HL-60 (cell line): ENCODE data around the gene HECTD4.

Source experiments
- DNase-seq, 2 experiments: peaks; one replicate each; pipeline ENCODE4 v3.0.0-alpha.2; 2010 to 2020; ENCODE audit warnings: low read depth in 1 of 2, low spot score in 1 of 2
- H3K27ac ChIP-seq: fragments of 250-450 bp; sonication (Bioruptor Pico); replicated peaks from 2 replicates; pipeline ENCODE4 v1.5.1; 2020; ENCODE audit warnings: mild to moderate bottlenecking, moderate library complexity
- H3K27me3 ChIP-seq: fragments of 250-450 bp; sonication (Bioruptor Pico); 2 replicates; pipeline ENCODE4 v1.5.1; 2021; ENCODE audit warnings: mild to moderate bottlenecking, moderate library complexity; ENCODE audit not compliant: insufficient read depth, poor library complexity, severe bottlenecking
- H3K4me3 ChIP-seq: replicated peaks from 2 replicates; pipeline ENCODE4 v1.5.1; 2011; ENCODE audit warnings: mild to moderate bottlenecking, control low read depth, low read length; ENCODE audit not compliant: insufficient read depth
- GABPA ChIP-seq: IDR thresholded peaks from 2 replicates; pipeline ENCODE4 v1.6.1; 2012; ENCODE audit warnings: low read depth
- POLR2AphosphoS5 ChIP-seq: IDR thresholded peaks from 2 replicates; pipeline ENCODE4 v1.6.1; 2012; ENCODE audit warnings: low read depth
- SPI1 ChIP-seq: IDR thresholded peaks from 2 replicates; pipeline ENCODE4 v1.6.1; 2012; ENCODE audit warnings: low read depth, mild to moderate bottlenecking, borderline replicate concordance
- TF ChIP-seq, protein P1 (sequence below): IDR thresholded peaks from 2 replicates; pipeline ENCODE4 v1.6.1; 2012; ENCODE audit warnings: low read depth; ENCODE audit not compliant: insufficient replicate concordance
- TF ChIP-seq, protein P2 (sequence below): IDR thresholded peaks from one replicate; pipeline ENCODE4 v1.5.1; 2011; ENCODE audit warnings: low read length, control low read depth, inconsistent platforms; ENCODE audit not compliant: insufficient read depth

The HECTD4 gene

DNA sequence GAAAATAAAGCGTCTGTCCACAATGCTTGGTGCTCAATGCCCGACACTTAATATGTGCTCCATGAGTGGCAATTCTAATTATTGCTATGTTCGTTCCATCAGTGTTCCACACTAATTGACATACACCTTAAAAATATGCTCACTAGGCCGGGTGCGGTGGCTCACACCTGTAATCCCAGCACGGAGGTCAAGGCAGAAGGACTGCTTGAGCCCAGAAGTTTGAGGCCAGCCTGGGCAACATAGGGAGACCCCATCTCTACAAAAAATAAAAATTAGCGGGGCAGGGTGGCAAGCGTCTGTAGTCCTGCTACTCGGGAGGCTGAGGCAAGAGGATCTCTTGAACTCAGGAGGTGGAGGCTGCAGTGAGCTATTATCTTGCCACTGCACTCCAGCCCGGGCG, 635 bp upstream of the HECTD4 start:
- TF ChIP-seq, protein P1, sequence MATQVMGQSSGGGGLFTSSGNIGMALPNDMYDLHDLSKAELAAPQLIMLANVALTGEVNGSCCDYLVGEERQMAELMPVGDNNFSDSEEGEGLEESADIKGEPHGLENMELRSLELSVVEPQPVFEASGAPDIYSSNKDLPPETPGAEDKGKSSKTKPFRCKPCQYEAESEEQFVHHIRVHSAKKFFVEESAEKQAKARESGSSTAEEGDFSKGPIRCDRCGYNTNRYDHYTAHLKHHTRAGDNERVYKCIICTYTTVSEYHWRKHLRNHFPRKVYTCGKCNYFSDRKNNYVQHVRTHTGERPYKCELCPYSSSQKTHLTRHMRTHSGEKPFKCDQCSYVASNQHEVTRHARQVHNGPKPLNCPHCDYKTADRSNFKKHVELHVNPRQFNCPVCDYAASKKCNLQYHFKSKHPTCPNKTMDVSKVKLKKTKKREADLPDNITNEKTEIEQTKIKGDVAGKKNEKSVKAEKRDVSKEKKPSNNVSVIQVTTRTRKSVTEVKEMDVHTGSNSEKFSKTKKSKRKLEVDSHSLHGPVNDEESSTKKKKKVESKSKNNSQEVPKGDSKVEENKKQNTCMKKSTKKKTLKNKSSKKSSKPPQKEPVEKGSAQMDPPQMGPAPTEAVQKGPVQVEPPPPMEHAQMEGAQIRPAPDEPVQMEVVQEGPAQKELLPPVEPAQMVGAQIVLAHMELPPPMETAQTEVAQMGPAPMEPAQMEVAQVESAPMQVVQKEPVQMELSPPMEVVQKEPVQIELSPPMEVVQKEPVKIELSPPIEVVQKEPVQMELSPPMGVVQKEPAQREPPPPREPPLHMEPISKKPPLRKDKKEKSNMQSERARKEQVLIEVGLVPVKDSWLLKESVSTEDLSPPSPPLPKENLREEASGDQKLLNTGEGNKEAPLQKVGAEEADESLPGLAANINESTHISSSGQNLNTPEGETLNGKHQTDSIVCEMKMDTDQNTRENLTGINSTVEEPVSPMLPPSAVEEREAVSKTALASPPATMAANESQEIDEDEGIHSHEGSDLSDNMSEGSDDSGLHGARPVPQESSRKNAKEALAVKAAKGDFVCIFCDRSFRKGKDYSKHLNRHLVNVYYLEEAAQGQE, result no peak
- TF ChIP-seq, protein P2, sequence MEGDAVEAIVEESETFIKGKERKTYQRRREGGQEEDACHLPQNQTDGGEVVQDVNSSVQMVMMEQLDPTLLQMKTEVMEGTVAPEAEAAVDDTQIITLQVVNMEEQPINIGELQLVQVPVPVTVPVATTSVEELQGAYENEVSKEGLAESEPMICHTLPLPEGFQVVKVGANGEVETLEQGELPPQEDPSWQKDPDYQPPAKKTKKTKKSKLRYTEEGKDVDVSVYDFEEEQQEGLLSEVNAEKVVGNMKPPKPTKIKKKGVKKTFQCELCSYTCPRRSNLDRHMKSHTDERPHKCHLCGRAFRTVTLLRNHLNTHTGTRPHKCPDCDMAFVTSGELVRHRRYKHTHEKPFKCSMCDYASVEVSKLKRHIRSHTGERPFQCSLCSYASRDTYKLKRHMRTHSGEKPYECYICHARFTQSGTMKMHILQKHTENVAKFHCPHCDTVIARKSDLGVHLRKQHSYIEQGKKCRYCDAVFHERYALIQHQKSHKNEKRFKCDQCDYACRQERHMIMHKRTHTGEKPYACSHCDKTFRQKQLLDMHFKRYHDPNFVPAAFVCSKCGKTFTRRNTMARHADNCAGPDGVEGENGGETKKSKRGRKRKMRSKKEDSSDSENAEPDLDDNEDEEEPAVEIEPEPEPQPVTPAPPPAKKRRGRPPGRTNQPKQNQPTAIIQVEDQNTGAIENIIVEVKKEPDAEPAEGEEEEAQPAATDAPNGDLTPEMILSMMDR, result no peak
- TF ChIP-seq SPI1 (no peak), GABPA (no peak), POLR2AphosphoS5 (no peak)
- Histone ChIP-seq H3K27me3 (no peaks in the 10 kb centered on the region), H3K4me3 (peak overlapping the region; percentile 83; the same call in 1 of the 2 replicates), H3K27ac (peak overlapping the region; percentile 63)
- DNase-seq, result no peak

DNA sequence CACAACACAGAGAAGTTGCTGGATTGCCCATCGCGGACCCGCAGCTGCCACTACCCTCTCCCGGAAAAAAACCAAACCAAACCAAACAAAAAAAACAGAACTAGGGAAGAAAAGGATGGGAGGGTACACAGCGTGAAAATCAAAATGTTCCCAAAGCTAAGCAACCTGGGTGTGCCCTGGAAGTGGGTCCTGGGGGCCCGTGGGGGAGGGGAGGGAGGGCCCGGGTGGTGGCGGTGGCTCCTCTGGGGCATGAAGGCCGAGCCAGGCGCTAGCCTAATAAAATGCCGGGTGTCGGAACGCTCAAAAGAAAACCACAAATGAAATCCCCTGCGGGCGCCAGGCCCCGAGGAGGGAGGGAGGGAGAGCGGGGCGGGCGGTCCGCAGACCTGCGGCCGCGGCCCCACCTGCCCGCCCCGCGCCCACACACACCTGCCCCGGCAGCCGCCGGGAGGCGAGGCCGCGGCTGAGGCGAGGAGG, 787 bp downstream of the HECTD4 start:
- DNase-seq, result peak in 1 of 2 experiments; percentile 26
- H3K4me3 ChIP-seq, result peak overlapping the region; percentile 83
- H3K27me3 ChIP-seq, result no peaks in the 10 kb centered on the region
- peak overlapping the region; percentile 17; the same call in 1 of the 2 replicates for H3K27ac ChIP-seq
- no peak for TF ChIP-seq GABPA
- TF ChIP-seq, protein P2, result no peak
- TF ChIP-seq SPI1, result no peak

DNA sequence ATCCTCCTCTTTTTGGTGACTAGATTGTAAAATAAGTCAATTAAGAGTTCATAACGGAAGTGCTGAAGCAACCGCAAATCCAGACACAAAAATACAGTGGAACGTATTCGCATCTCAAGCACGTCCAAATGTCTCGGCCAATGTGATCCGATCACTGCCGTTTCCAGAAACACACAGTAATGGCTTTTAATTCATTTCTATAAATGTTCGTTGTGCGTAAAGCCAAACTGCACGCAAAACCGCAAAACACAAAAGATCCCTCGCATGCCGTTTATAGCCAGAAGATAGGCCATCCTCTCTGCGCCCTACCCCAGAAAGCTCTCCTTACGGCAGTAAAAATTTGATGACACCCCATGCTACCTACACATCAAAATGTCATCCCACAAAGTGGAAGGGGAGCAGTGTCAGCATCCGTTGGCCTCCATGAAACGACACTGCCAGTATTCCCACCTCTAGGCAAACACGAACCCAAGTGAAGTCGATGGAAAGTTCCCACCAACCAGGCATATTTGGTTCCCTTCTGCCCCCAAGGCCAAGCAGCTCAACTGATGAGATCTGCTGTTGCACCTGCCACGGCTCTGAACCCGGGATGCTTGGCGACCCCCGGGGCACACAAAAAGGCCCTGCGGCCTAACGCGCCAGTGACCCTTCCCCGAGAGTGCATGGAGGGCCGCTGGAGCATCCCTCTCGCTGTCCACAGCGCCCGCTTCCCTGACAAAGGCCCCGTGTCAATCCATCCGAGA, 1.4 kb downstream of the HECTD4 start:
- peak overlapping the region; percentile 17; the same call in 1 of the 2 replicates for H3K27ac ChIP-seq
- TF ChIP-seq GABPA, result no peak
- TF ChIP-seq, protein P1, result no peak
- DNase-seq, result no peak
- no peaks in the 10 kb centered on the region for H3K27me3 ChIP-seq
- peak overlapping the region; percentile 83 for H3K4me3 ChIP-seq

DNA sequence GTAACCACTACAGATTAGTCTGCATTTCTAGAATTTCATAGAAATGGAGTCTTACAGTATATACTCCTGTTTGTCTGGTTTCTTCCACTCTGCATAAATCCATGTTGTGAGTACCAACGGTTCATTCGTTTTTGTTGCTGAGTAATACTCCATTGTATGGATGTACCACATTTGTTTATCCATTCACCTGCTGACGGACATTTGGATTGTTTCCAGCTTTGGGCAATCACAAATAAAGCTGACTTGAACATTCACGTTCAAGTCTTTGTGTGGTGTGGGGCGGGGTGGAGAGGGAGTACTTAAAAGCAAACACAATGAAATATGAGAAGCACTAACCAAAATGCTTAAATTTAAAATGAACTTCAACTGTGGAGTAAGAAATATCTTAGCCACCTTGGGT, 7.1 kb downstream of the HECTD4 start:
- TF ChIP-seq POLR2AphosphoS5 (no peak), SPI1 (no peak), GABPA (no peak)
- TF ChIP-seq, protein P1, result no peak
- TF ChIP-seq, protein P2, result no peak
- no peak overlapping the region for H3K27ac ChIP-seq
- no peaks in the 10 kb centered on the region for H3K27me3 ChIP-seq
- DNase-seq, result no peak
- no peak overlapping the region for H3K4me3 ChIP-seq
